ENCODE measurements around the gene OCRL. TPM values are rescaled to one million over a fixed set of nuclear protein-coding genes. Genes with fewer than 3 reads are reported as not detected.

Gene OCRL
- total and polyA plus RNA-seq, 2 experiments from 2014 or later: 3.9 to 16.5 TPM

DNA sequence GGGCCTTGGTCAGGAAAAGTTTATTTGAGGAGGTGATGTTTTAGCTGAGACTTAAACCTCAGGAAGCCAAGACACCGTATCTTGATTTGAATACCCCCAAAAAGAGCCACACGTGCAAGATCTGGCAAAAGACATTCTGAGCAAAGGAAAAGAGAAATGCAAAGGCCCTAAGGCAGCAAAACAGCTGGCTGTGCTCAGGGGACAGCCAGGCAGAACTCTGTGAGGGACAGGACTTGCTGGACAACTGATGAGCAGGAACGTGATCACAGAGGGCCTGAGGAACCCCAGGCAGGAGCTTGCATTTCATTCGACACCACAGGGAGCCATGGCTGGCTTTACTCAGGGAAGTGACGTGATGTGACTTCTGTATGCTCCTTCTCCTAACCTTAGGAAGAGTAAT lies 56.0 kb downstream of the OCRL start:
- no peak for TF ChIP-seq POLR2AphosphoS5 (IDR thresholded peaks at IDR 0.05; ENCODE audit: low read depth)
- TF ChIP-seq JUNB (IDR thresholded peaks at IDR 0.05; ENCODE audit: unreplicated experiment): no peak
- TF ChIP-seq, protein P1, sequence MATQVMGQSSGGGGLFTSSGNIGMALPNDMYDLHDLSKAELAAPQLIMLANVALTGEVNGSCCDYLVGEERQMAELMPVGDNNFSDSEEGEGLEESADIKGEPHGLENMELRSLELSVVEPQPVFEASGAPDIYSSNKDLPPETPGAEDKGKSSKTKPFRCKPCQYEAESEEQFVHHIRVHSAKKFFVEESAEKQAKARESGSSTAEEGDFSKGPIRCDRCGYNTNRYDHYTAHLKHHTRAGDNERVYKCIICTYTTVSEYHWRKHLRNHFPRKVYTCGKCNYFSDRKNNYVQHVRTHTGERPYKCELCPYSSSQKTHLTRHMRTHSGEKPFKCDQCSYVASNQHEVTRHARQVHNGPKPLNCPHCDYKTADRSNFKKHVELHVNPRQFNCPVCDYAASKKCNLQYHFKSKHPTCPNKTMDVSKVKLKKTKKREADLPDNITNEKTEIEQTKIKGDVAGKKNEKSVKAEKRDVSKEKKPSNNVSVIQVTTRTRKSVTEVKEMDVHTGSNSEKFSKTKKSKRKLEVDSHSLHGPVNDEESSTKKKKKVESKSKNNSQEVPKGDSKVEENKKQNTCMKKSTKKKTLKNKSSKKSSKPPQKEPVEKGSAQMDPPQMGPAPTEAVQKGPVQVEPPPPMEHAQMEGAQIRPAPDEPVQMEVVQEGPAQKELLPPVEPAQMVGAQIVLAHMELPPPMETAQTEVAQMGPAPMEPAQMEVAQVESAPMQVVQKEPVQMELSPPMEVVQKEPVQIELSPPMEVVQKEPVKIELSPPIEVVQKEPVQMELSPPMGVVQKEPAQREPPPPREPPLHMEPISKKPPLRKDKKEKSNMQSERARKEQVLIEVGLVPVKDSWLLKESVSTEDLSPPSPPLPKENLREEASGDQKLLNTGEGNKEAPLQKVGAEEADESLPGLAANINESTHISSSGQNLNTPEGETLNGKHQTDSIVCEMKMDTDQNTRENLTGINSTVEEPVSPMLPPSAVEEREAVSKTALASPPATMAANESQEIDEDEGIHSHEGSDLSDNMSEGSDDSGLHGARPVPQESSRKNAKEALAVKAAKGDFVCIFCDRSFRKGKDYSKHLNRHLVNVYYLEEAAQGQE (IDR thresholded peaks at IDR 0.05; ENCODE audit: unreplicated experiment): no peak
- TF ChIP-seq, protein P2, sequence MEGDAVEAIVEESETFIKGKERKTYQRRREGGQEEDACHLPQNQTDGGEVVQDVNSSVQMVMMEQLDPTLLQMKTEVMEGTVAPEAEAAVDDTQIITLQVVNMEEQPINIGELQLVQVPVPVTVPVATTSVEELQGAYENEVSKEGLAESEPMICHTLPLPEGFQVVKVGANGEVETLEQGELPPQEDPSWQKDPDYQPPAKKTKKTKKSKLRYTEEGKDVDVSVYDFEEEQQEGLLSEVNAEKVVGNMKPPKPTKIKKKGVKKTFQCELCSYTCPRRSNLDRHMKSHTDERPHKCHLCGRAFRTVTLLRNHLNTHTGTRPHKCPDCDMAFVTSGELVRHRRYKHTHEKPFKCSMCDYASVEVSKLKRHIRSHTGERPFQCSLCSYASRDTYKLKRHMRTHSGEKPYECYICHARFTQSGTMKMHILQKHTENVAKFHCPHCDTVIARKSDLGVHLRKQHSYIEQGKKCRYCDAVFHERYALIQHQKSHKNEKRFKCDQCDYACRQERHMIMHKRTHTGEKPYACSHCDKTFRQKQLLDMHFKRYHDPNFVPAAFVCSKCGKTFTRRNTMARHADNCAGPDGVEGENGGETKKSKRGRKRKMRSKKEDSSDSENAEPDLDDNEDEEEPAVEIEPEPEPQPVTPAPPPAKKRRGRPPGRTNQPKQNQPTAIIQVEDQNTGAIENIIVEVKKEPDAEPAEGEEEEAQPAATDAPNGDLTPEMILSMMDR (conservative IDR thresholded peaks at IDR 0.05; ENCODE audit: low read depth in 2 of 2): no peak
- no peak for TF ChIP-seq ZNF114 (CRISPR knock-in tag; IDR thresholded peaks at IDR 0.05)
- no peak for TF ChIP-seq ZNF331 (CRISPR knock-in tag; IDR thresholded peaks at IDR 0.05; ENCODE audit: low read depth)
- no peaks in the 10 kb centered on the region for H3K79me2 ChIP-seq (replicated peaks; ENCODE audit: insufficient read depth)
- no peaks in the 10 kb centered on the region for H3K36me3 ChIP-seq (ENCODE audit: insufficient read depth)
- no peak overlapping the region for H2AFZ ChIP-seq
- H3K9me2 ChIP-seq (ENCODE audit: insufficient read depth): no peaks in the 10 kb centered on the region
- Mint-ChIP-seq H3K4me1 (peaks cover 19% of the 10 kb centered on the region), H3K36me3 (ENCODE audit: low read depth) (peaks cover 11% of the 10 kb centered on the region; the same call in 1 of the 3 replicates), H3K4me3 (no peak overlapping the region), H3K27me3 (ENCODE audit: insufficient read depth, low read depth, poor library complexity) (peaks cover 6% of the 10 kb centered on the region), H3K9me3 (no peaks in the 10 kb centered on the region), H3K27ac (no peak overlapping the region)
- no peak; the same call in 2 of the 3 replicates for ATAC-seq
- H3F3A ChIP-seq (replicated peaks; ENCODE audit: low read depth): no peaks in the 10 kb centered on the region
- no peak overlapping the region for H3K4me3 ChIP-seq
- no peaks in the 10 kb centered on the region for H4K20me1 ChIP-seq (replicated peaks; ENCODE audit: insufficient read depth)
- H3K27me3 ChIP-seq (ENCODE audit: insufficient read depth): no peaks in the 10 kb centered on the region
- no peaks in the 10 kb centered on the region for H3K4me1 ChIP-seq (ENCODE audit: insufficient read depth)
- H3K4me2 ChIP-seq: no peak overlapping the region
- no peak overlapping the region for H3K27ac ChIP-seq (ENCODE audit: low read depth)
- no peak for DNase-seq (ENCODE audit: low spot score)

DNA sequence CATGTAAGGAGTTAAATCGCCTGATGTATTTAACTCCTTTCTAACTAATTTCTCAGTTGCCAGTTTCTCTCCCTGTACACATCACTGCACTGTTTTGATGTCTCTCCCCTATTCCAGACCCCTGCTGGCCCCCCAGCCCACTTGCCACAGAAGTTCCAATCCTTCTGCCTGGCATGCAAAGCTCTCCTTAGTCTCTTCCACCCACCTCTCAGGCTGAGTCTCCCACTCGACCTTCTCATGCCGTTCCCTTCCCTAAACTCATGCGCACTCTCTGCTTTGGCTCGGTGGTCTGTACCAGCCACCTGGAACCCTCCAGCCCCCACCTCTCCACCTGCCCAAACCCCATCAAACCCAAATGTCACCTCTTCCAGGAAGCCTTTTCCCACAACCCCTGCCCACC lies 57.8 kb downstream of the OCRL start:
- no peak overlapping the region for H2AFZ ChIP-seq
- Mint-ChIP-seq H3K27me3 (ENCODE audit: insufficient read depth, low read depth, poor library complexity) (peaks cover 1% of the 10 kb centered on the region), H3K4me3 (no peak overlapping the region), H3K4me1 (peaks cover 17% of the 10 kb centered on the region), H3K27ac (no peak overlapping the region; the same call in 1 of the 2 replicates), H3K9me3 (no peaks in the 10 kb centered on the region; the same call in 2 of the 3 replicates), H3K36me3 (ENCODE audit: low read depth) (peaks cover 7% of the 10 kb centered on the region; the same call in 1 of the 3 replicates)
- no peaks in the 10 kb centered on the region for H3K9me2 ChIP-seq (ENCODE audit: insufficient read depth)
- H3F3A ChIP-seq (replicated peaks; ENCODE audit: low read depth): no peaks in the 10 kb centered on the region
- no peaks in the 10 kb centered on the region for H3K27me3 ChIP-seq (ENCODE audit: insufficient read depth)
- DNase-seq (ENCODE audit: low spot score) (no peak), ATAC-seq (no peak)
- H3K27ac ChIP-seq (ENCODE audit: low read depth): no peak overlapping the region
- no peaks in the 10 kb centered on the region for H3K79me2 ChIP-seq (replicated peaks; ENCODE audit: insufficient read depth)
- no peaks in the 10 kb centered on the region for H3K36me3 ChIP-seq (ENCODE audit: insufficient read depth)
- H4K20me1 ChIP-seq (replicated peaks; ENCODE audit: insufficient read depth): no peaks in the 10 kb centered on the region
- H3K4me2 ChIP-seq: no peak overlapping the region
- H3K4me1 ChIP-seq (ENCODE audit: insufficient read depth): no peaks in the 10 kb centered on the region
- H3K4me3 ChIP-seq: no peak overlapping the region
- TF ChIP-seq, protein P1 (IDR thresholded peaks at IDR 0.05; ENCODE audit: unreplicated experiment): no peak
- TF ChIP-seq NANOG (IDR thresholded peaks at IDR 0.05; ENCODE audit: borderline replicate concordance): no peak
- TF ChIP-seq, protein P2 (conservative IDR thresholded peaks at IDR 0.05; ENCODE audit: low read depth in 2 of 2): no peak
